ENCODE data around the gene ROPN1B.

The ROPN1B gene

GRCh38 chr3:126025862-126026261 lies 56.9 kb downstream of the ROPN1B start:
- H3K4me3 ChIP-seq (ENCODE audit: low read depth, low read length): no peak overlapping the region
- H3K27me3 ChIP-seq (ENCODE audit: control insufficient read depth, insufficient read depth, low read length): no peaks in the 10 kb centered on the region
- H3K4me1 ChIP-seq (ENCODE audit: control insufficient read depth, insufficient read depth, low read length): peaks cover 15% of the 10 kb centered on the region
- peaks cover 4% of the 10 kb centered on the region for H3K36me3 ChIP-seq (ENCODE audit: control insufficient read depth, insufficient read depth, low read length)
- H3K9ac ChIP-seq (ENCODE audit: low read depth, low read length): no peak overlapping the region
- peaks cover 11% of the 10 kb centered on the region for H3K9me3 ChIP-seq (ENCODE audit: control insufficient read depth, insufficient read depth, low read length)

GRCh38 chr3:126026277-126026751 lies 57.3 kb downstream of the ROPN1B start:
- Histone ChIP-seq H3K36me3 (ENCODE audit: control insufficient read depth, insufficient read depth, low read length) (peaks cover 4% of the 10 kb centered on the region), H3K4me3 (ENCODE audit: low read depth, low read length) (no peak overlapping the region), H3K4me1 (ENCODE audit: control insufficient read depth, insufficient read depth, low read length) (peaks cover 12% of the 10 kb centered on the region), H3K9me3 (ENCODE audit: control insufficient read depth, insufficient read depth, low read length) (peaks cover 11% of the 10 kb centered on the region), H3K9ac (ENCODE audit: low read depth, low read length) (no peak overlapping the region), H3K27me3 (ENCODE audit: control insufficient read depth, insufficient read depth, low read length) (no peaks in the 10 kb centered on the region)

- H3K4me1 ChIP-seq (ENCODE audit: control insufficient read depth, insufficient read depth, low read length): peaks cover 9% of the 10 kb centered on the region
- H3K9ac ChIP-seq (ENCODE audit: low read depth, low read length): no peak overlapping the region
- peaks cover 4% of the 10 kb centered on the region for H3K36me3 ChIP-seq (ENCODE audit: control insufficient read depth, insufficient read depth, low read length)
- H3K9me3 ChIP-seq (ENCODE audit: control insufficient read depth, insufficient read depth, low read length): peaks cover 11% of the 10 kb centered on the region
- no peaks in the 10 kb centered on the region for H3K27me3 ChIP-seq (ENCODE audit: control insufficient read depth, insufficient read depth, low read length)
- H3K4me3 ChIP-seq (ENCODE audit: low read depth, low read length): no peak overlapping the region
These were observed 57.8 kb downstream of the ROPN1B start for GRCh38 chr3:126026761-126027160.

GRCh38 chr3:126028096-126028495 lies 59.1 kb downstream of the ROPN1B start:
- Histone ChIP-seq H3K4me3 (ENCODE audit: low read depth, low read length) (no peak overlapping the region), H3K4me1 (ENCODE audit: control insufficient read depth, insufficient read depth, low read length) (peaks cover 3% of the 10 kb centered on the region), H3K27me3 (ENCODE audit: control insufficient read depth, insufficient read depth, low read length) (no peaks in the 10 kb centered on the region), H3K36me3 (ENCODE audit: control insufficient read depth, insufficient read depth, low read length) (peaks cover 6% of the 10 kb centered on the region), H3K9ac (ENCODE audit: low read depth, low read length) (no peak overlapping the region), H3K9me3 (ENCODE audit: control insufficient read depth, insufficient read depth, low read length) (peaks cover 11% of the 10 kb centered on the region)

- H3K9ac ChIP-seq (ENCODE audit: low read depth, low read length): no peak overlapping the region
- H3K36me3 ChIP-seq (ENCODE audit: control insufficient read depth, insufficient read depth, low read length): peaks cover 6% of the 10 kb centered on the region
- H3K27me3 ChIP-seq (ENCODE audit: control insufficient read depth, insufficient read depth, low read length): no peaks in the 10 kb centered on the region
- peaks cover 11% of the 10 kb centered on the region for H3K9me3 ChIP-seq (ENCODE audit: control insufficient read depth, insufficient read depth, low read length)
- H3K4me3 ChIP-seq (ENCODE audit: low read depth, low read length): no peak overlapping the region
- peaks cover 3% of the 10 kb centered on the region for H3K4me1 ChIP-seq (ENCODE audit: control insufficient read depth, insufficient read depth, low read length)
These were observed 60.3 kb downstream of the ROPN1B start for GRCh38 chr3:126029241-126029640.

- Histone ChIP-seq H3K9ac (ENCODE audit: low read depth, low read length) (no peak overlapping the region), H3K4me1 (ENCODE audit: control insufficient read depth, insufficient read depth, low read length) (peaks cover 3% of the 10 kb centered on the region), H3K9me3 (ENCODE audit: control insufficient read depth, insufficient read depth, low read length) (peaks cover 11% of the 10 kb centered on the region), H3K36me3 (ENCODE audit: control insufficient read depth, insufficient read depth, low read length) (peaks cover 6% of the 10 kb centered on the region), H3K4me3 (ENCODE audit: low read depth, low read length) (no peak overlapping the region), H3K27me3 (ENCODE audit: control insufficient read depth, insufficient read depth, low read length) (no peaks in the 10 kb centered on the region)
These were observed 61.5 kb downstream of the ROPN1B start for GRCh38 chr3:126030455-126030854.

GRCh38 chr3:126031981-126032471 lies 63.0 kb downstream of the ROPN1B start:
- Histone ChIP-seq H3K27me3 (ENCODE audit: control insufficient read depth, insufficient read depth, low read length) (no peaks in the 10 kb centered on the region), H3K36me3 (ENCODE audit: control insufficient read depth, insufficient read depth, low read length) (peaks cover 6% of the 10 kb centered on the region), H3K4me1 (ENCODE audit: control insufficient read depth, insufficient read depth, low read length) (peaks cover 3% of the 10 kb centered on the region), H3K9me3 (ENCODE audit: control insufficient read depth, insufficient read depth, low read length) (peaks cover 11% of the 10 kb centered on the region), H3K9ac (ENCODE audit: low read depth, low read length) (no peak overlapping the region), H3K4me3 (ENCODE audit: low read depth, low read length) (no peak overlapping the region)

All from iPS-15b (cell line).